DOHH2 (cell line): ENCODE results near the gene MPHOSPH9.

ENCODE experiments used
- H3F3A ChIP-seq: fragments of 200-600 bp; sonication (generic), shearing (Covaris generic); 2 replicates; pipeline ENCODE4 v1.6.0; 2016; ENCODE audit warnings: antibody characterized with exemption, mild to moderate bottlenecking; ENCODE audit not compliant: control insufficient read depth, insufficient read depth
- H3K27ac ChIP-seq: fragments of 200-600 bp; sonication (generic); 2 replicates; pipeline ENCODE4 v1.5.1; 2014; ENCODE audit warnings: low read depth, mild to moderate bottlenecking, low read length, moderate library complexity
- H3K27me3 ChIP-seq: fragments of 200-600 bp; sonication (generic); 2 replicates; pipeline ENCODE4 v1.6.1; 2014; ENCODE audit warnings: mild to moderate bottlenecking, low read length, mixed read lengths; ENCODE audit not compliant: control insufficient read depth
- H3K36me3 ChIP-seq: fragments of 200-600 bp; sonication (generic); 2 replicates; pipeline ENCODE4 v1.6.1; 2014; ENCODE audit warnings: mild to moderate bottlenecking, low read length, moderate library complexity, mixed read lengths; ENCODE audit not compliant: control insufficient read depth
- H3K4me1 ChIP-seq: fragments of 200-600 bp; sonication (generic); 2 replicates; pipeline ENCODE4 v1.6.1; 2014; ENCODE audit warnings: mild to moderate bottlenecking, low read length, mixed read lengths; ENCODE audit not compliant: control insufficient read depth
- H3K4me2 ChIP-seq: fragments of 200-600 bp; sonication (generic); 2 replicates; pipeline ENCODE4 v1.6.0; 2014; ENCODE audit warnings: mild to moderate bottlenecking, low read length, moderate library complexity
- H3K4me3 ChIP-seq: fragments of 200-600 bp; sonication (generic); 2 replicates; pipeline ENCODE4 v1.5.1; 2014; ENCODE audit warnings: mild to moderate bottlenecking, low read length, mixed read lengths
- H3K79me2 ChIP-seq: fragments of 200-600 bp; sonication (generic); 2 replicates; pipeline ENCODE4 v1.6.1; 2014; ENCODE audit warnings: mild to moderate bottlenecking, low read length, mixed read lengths; ENCODE audit not compliant: control insufficient read depth
- H3K9me2 ChIP-seq: fragments of 200-600 bp; sonication (generic); replicated peaks from 2 replicates; pipeline ENCODE4 v1.6.1; 2014; ENCODE audit warnings: mild to moderate bottlenecking, low read length, mixed read lengths; ENCODE audit not compliant: control insufficient read depth
- H3K9me3 ChIP-seq: fragments of 200-600 bp; sonication (generic); 2 replicates; pipeline ENCODE4 v1.6.1; 2014; ENCODE audit warnings: antibody characterized with exemption, low read length, mixed read lengths; ENCODE audit not compliant: control insufficient read depth, insufficient read depth
- H4K20me1 ChIP-seq: fragments of 200-600 bp; sonication (generic); 2 replicates; pipeline ENCODE4 v1.6.0; 2014; ENCODE audit warnings: low read depth, mild to moderate bottlenecking, antibody characterized with exemption, low read length, moderate library complexity; ENCODE audit not compliant: control insufficient read depth, insufficient read depth
- CTCF ChIP-seq: fragments of 200-600 bp; sonication (generic); IDR thresholded peaks from one replicate; pipeline ENCODE4 v1.5.1; 2014; ENCODE audit warnings: antibody characterized with exemption, mild to moderate bottlenecking, low read depth, low read length; ENCODE audit not compliant: poor library complexity, severe bottlenecking
- EZH2phosphoT487 ChIP-seq: fragments of 200-600 bp; sonication (generic); IDR thresholded peaks from 2 replicates; pipeline ENCODE4 v1.6.1; 2017; ENCODE audit warnings: borderline replicate concordance, mild to moderate bottlenecking, antibody characterized with exemption, low read length, moderate library complexity, mixed read lengths

Gene MPHOSPH9

GRCh38 chr12:123134826-123135225 lies 98.1 kb downstream of the MPHOSPH9 start:
- Histone ChIP-seq H3K36me3 (no peaks in the 10 kb centered on the region), H3K79me2 (no peaks in the 10 kb centered on the region), H3K27me3 (0 out of 2 replicates have a peak, but pooled peaks cover 6% of the 10 kb centered on the region), H3K4me1 (no peaks in the 10 kb centered on the region), H4K20me1 (no peaks in the 10 kb centered on the region), H3K9me3 (no peaks in the 10 kb centered on the region), H3K27ac (no peak overlapping the region), H3K4me3 (no peak overlapping the region), H3K9me2 (no peaks in the 10 kb centered on the region), H3F3A (no peaks in the 10 kb centered on the region), H3K4me2 (no peak overlapping the region)
- no peak for TF ChIP-seq CTCF
- TF ChIP-seq EZH2phosphoT487: no peak

GRCh38 chr12:123134271-123134671 lies 98.7 kb downstream of the MPHOSPH9 start:
- 0 out of 2 replicates have a peak, but pooled peaks cover 6% of the 10 kb centered on the region for H3K27me3 ChIP-seq

DNA sequence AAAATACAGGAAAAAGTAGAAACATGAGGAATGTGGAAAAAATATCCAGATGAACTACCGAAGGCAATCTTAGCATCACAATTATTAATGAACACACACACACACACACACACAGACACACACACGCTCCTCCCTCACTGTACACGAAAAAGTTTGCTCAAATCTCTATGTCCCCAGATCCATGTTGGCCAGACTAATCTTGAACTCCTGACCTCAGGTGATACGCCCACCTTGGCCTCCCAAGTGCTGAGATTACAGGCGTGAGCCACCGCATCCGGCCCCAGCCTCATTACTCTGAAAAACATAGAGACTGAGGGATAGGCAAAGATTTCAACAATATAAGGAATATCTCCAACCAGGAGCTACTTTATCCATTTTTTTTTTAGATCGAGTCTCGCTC lies 99.2 kb downstream of the MPHOSPH9 start:
- Histone ChIP-seq H3K27ac (no peak overlapping the region), H3K4me2 (no peak overlapping the region), H3K4me3 (no peak overlapping the region), H3F3A (no peaks in the 10 kb centered on the region), H3K79me2 (no peaks in the 10 kb centered on the region), H4K20me1 (no peaks in the 10 kb centered on the region), H3K4me1 (no peaks in the 10 kb centered on the region), H3K27me3 (0 out of 2 replicates have a peak, but pooled peaks cover 6% of the 10 kb centered on the region), H3K9me3 (no peaks in the 10 kb centered on the region), H3K36me3 (no peaks in the 10 kb centered on the region), H3K9me2 (no peaks in the 10 kb centered on the region)
- TF ChIP-seq EZH2phosphoT487 (no peak), CTCF (no peak)

More at GRCh38 chr12:123134271-123134671, 98.7 kb downstream of the MPHOSPH9 start:
- Histone ChIP-seq H3K4me3 (no peak overlapping the region), H3F3A (no peaks in the 10 kb centered on the region), H3K9me2 (no peaks in the 10 kb centered on the region), H3K27ac (no peak overlapping the region), H4K20me1 (no peaks in the 10 kb centered on the region), H3K4me2 (no peak overlapping the region), H3K4me1 (no peaks in the 10 kb centered on the region), H3K36me3 (no peaks in the 10 kb centered on the region), H3K9me3 (no peaks in the 10 kb centered on the region), H3K79me2 (no peaks in the 10 kb centered on the region)
- TF ChIP-seq EZH2phosphoT487: no peak
- TF ChIP-seq CTCF: no peak
